Fibroblast of lung (primary cell): ENCODE data around the gene CSNK1A1.

Source experiments
- EZH2 ChIP-seq: IDR thresholded peaks from 2 replicates; pipeline ENCODE4 v1.5.1; 2012; ENCODE audit warnings: low read length, control low read depth, mild to moderate bottlenecking; ENCODE audit errors: missing control alignments
- TF ChIP-seq, protein P1 (sequence below), 2 donors: IDR thresholded peaks in 1 of 2; conservative IDR thresholded peaks in 1 of 2; 1 replicate in 1 of 2; 2 replicates in 1 of 2; pipeline ENCODE4 v1.5.1; 2011 to 2012; ENCODE audit warnings: low read length in 2 of 2, control low read depth in 1 of 2, inconsistent platforms in 1 of 2, low read depth in 1 of 2, mild to moderate bottlenecking in 1 of 2

DNA sequence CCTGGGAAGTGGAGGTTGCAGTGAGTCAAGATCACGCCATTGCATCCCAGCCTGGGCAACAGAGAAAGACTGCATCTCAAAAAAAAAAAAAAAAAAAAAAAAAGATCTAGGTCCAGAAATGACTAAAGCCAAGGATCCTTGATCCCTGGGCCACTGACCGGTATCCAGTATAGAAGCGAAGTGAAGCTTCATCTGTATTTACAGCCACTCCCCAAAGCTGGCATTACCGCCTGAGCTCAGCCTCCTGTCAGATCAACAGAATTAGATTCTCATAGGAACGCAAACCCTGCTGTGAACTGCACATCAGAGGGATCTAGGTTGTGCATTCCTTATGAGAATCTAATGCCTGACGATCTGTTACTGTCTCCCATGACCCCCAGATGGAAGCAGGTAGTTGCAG lies 9.3 kb downstream of the CSNK1A1 start:
- TF ChIP-seq, protein P1, sequence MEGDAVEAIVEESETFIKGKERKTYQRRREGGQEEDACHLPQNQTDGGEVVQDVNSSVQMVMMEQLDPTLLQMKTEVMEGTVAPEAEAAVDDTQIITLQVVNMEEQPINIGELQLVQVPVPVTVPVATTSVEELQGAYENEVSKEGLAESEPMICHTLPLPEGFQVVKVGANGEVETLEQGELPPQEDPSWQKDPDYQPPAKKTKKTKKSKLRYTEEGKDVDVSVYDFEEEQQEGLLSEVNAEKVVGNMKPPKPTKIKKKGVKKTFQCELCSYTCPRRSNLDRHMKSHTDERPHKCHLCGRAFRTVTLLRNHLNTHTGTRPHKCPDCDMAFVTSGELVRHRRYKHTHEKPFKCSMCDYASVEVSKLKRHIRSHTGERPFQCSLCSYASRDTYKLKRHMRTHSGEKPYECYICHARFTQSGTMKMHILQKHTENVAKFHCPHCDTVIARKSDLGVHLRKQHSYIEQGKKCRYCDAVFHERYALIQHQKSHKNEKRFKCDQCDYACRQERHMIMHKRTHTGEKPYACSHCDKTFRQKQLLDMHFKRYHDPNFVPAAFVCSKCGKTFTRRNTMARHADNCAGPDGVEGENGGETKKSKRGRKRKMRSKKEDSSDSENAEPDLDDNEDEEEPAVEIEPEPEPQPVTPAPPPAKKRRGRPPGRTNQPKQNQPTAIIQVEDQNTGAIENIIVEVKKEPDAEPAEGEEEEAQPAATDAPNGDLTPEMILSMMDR (conservative IDR thresholded peaks at IDR 0.05 in 1 of 2, IDR thresholded peaks at IDR 0.05 in 1 of 2; ENCODE audit: low read depth in 1 of 2, low read length in 2 of 2), result no peak
- no peak for TF ChIP-seq EZH2
